Activated CD4-positive, alpha-beta memory T cell treated with anti-CD3 and anti-CD28 coated beads for 36 hours (primary cell): ENCODE results near the gene MAP6. TPM values are rescaled to one million over a fixed set of nuclear protein-coding genes. Genes with fewer than 3 reads are reported as not detected.

Experiments used
- CTCF ChIA-PET: fragments of 350-600 bp; sonication (Branson Sonifier 250); formaldehyde crosslinking; loops from one replicate; lab custom pipeline; 2021; ENCODE audit warnings: antibody characterized with exemption, inconsistent platforms; lab: Charles Lee
- POLR2A ChIA-PET: fragments of 350-600 bp; sonication (Branson Sonifier 250); formaldehyde crosslinking; loops from one replicate; lab custom pipeline; 2021; ENCODE audit warnings: antibody characterized with exemption; lab: Charles Lee
- DNase-seq: peaks from one replicate; pipeline ENCODE4 v3.0.0-alpha.2; 2020
- H3K27ac Mint-ChIP-seq: one replicate; pipeline ENCODE4 v1.8.0; 2021; ENCODE audit warnings: mixed read lengths
- H3K27me3 Mint-ChIP-seq: one replicate; pipeline ENCODE4 v1.8.0; 2021; ENCODE audit warnings: mixed read lengths
- H3K36me3 Mint-ChIP-seq: one replicate; pipeline ENCODE4 v1.8.0; 2021; ENCODE audit warnings: mixed read lengths
- H3K4me1 Mint-ChIP-seq: one replicate; pipeline ENCODE4 v1.8.0; 2021; ENCODE audit warnings: low read depth, mixed read lengths
- H3K4me3 Mint-ChIP-seq: one replicate; pipeline ENCODE4 v1.8.0; 2021; ENCODE audit warnings: mild to moderate bottlenecking, mixed read lengths
- H3K9me3 Mint-ChIP-seq: one replicate; pipeline ENCODE4 v1.8.0; 2021; ENCODE audit warnings: mixed read lengths
- intact Hi-C: fragments of 100-400 bp; cut with micrococcal nuclease; formaldehyde crosslinking; loops from one replicate; pipeline ENCODE4 v1.15.1; 2023
- total RNA-seq, 2 experiments: library from RNA; stranded (reverse); gene quantifications; one replicate each; pipeline ENCODE4 v1.2.3, GENCODE V29; 2021

MAP6 gene
- total RNA-seq, 2 experiments from 2014 or later = 0.05 TPM; not detected in 1

GRCh38 chr11:75642402-75643113 lies 26.3 kb downstream of the MAP6 start:
- intact Hi-C loops = no loop called here
- no peak overlapping the region for H3K4me3 Mint-ChIP-seq
- no peak for DNase-seq
- H3K4me1 Mint-ChIP-seq = no peaks in the 10 kb centered on the region
- H3K27me3 Mint-ChIP-seq = peaks cover 16% of the 10 kb centered on the region
- CTCF ChIA-PET = no interaction called here
- no peaks in the 10 kb centered on the region for H3K36me3 Mint-ChIP-seq
- H3K9me3 Mint-ChIP-seq = no peaks in the 10 kb centered on the region
- POLR2A ChIA-PET = no interaction called here
- no peak overlapping the region for H3K27ac Mint-ChIP-seq

GRCh38 chr11:75639762-75640181 lies 29.1 kb downstream of the MAP6 start:
- DNase-seq = no peak
- Mint-ChIP-seq H3K9me3 (no peaks in the 10 kb centered on the region), H3K27me3 (peaks cover 22% of the 10 kb centered on the region), H3K27ac (no peak overlapping the region), H3K36me3 (no peaks in the 10 kb centered on the region), H3K4me3 (no peak overlapping the region), H3K4me1 (no peaks in the 10 kb centered on the region)
- POLR2A ChIA-PET = no interaction called here
- CTCF ChIA-PET = no interaction called here
- intact Hi-C loops = no loop called here

- CTCF ChIA-PET = interaction anchor here (1.1 kb wide), 1 partner anchor 68 kb away, joined by 3 read pairs; no protein-coding TSS in a partner anchor
- intact Hi-C loops = no loop called here
- no peaks in the 10 kb centered on the region for H3K9me3 Mint-ChIP-seq
- no peak overlapping the region for H3K27ac Mint-ChIP-seq
- H3K4me3 Mint-ChIP-seq = no peak overlapping the region
- H3K27me3 Mint-ChIP-seq = peaks cover 29% of the 10 kb centered on the region
- no peaks in the 10 kb centered on the region for H3K36me3 Mint-ChIP-seq
- no peaks in the 10 kb centered on the region for H3K4me1 Mint-ChIP-seq
- POLR2A ChIA-PET = no interaction called here
- no peak for DNase-seq
Observed at GRCh38 chr11:75637998-75638397, 30.8 kb downstream of the MAP6 start.

- peaks cover 37% of the 10 kb centered on the region for H3K27me3 Mint-ChIP-seq
- intact Hi-C loops = no loop called here
- no peak overlapping the region for H3K27ac Mint-ChIP-seq
- POLR2A ChIA-PET = no interaction called here
- H3K4me1 Mint-ChIP-seq = no peaks in the 10 kb centered on the region
- H3K4me3 Mint-ChIP-seq = no peak overlapping the region
- no peak for DNase-seq
- CTCF ChIA-PET = interaction anchor here (0.6 to 1.3 kb wide), 2 partner anchors 35 to 71 kb away, joined by 3 to 4 read pairs; no protein-coding TSS in a partner anchor
- no peaks in the 10 kb centered on the region for H3K36me3 Mint-ChIP-seq
- no peaks in the 10 kb centered on the region for H3K9me3 Mint-ChIP-seq
Observed at GRCh38 chr11:75635066-75635862, 33.6 kb downstream of the MAP6 start.

DNA sequence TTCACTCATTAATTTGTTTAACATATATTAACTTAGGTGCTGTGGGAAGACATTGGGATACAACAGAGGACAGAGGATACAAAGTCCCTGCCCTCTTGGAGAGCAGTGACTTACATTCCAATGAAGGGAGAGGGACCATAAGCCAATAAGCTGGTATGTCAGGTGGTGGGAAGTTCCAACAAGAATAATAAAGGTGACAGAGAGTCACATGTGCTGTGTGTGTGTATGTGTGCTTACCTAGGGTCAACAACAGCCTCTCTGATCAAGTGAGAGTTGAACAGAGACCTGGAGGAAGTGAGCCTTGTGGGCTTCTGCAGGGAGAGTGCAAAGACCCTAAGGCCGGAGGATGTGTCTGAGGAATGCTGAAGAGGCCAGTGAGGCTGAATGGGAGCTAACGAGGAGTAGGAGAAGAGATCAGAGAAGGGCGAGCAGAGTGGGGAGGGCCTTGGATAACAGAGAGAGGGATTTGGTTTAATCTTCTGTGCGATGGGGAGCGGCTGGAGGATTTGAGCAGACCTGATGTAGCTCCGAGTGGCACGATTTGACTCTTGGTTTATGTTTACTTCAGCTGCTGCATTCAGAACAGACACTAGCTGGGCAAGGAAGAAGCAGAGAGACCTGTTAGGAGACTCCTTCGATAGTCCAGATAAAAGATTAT lies 35.3 kb downstream of the MAP6 start:
- intact Hi-C loops = no loop called here
- H3K36me3 Mint-ChIP-seq = no peaks in the 10 kb centered on the region
- H3K27me3 Mint-ChIP-seq = peaks cover 37% of the 10 kb centered on the region
- CTCF ChIA-PET = no interaction called here
- no peaks in the 10 kb centered on the region for H3K9me3 Mint-ChIP-seq
- POLR2A ChIA-PET = no interaction called here
- H3K27ac Mint-ChIP-seq = no peak overlapping the region
- no peak for DNase-seq
- H3K4me1 Mint-ChIP-seq = no peaks in the 10 kb centered on the region
- no peak overlapping the region for H3K4me3 Mint-ChIP-seq

- CTCF ChIA-PET = no interaction called here
- Mint-ChIP-seq H3K36me3 (no peaks in the 10 kb centered on the region), H3K9me3 (no peaks in the 10 kb centered on the region), H3K27ac (no peak overlapping the region), H3K4me3 (no peak overlapping the region), H3K4me1 (no peaks in the 10 kb centered on the region), H3K27me3 (peaks cover 34% of the 10 kb centered on the region)
- DNase-seq = no peak
- intact Hi-C loops = no loop called here
- POLR2A ChIA-PET = no interaction called here
Observed at GRCh38 chr11:75632962-75633361, 35.9 kb downstream of the MAP6 start.

GRCh38 chr11:75632450-75632849 lies 36.4 kb downstream of the MAP6 start:
- intact Hi-C loops = no loop called here
- Mint-ChIP-seq H3K27ac (no peak overlapping the region), H3K4me3 (no peak overlapping the region), H3K4me1 (no peaks in the 10 kb centered on the region), H3K36me3 (no peaks in the 10 kb centered on the region), H3K27me3 (peaks cover 36% of the 10 kb centered on the region), H3K9me3 (no peaks in the 10 kb centered on the region)
- POLR2A ChIA-PET = no interaction called here
- CTCF ChIA-PET = no interaction called here
- DNase-seq = no peak

- no peaks in the 10 kb centered on the region for H3K9me3 Mint-ChIP-seq
- POLR2A ChIA-PET = no interaction called here
Observed at GRCh38 chr11:75631086-75631730, 37.6 kb downstream of the MAP6 start.

GRCh38 chr11:75627906-75628668 lies 40.8 kb downstream of the MAP6 start:
- Mint-ChIP-seq H3K4me1 (no peaks in the 10 kb centered on the region), H3K27me3 (peaks cover 20% of the 10 kb centered on the region), H3K4me3 (no peak overlapping the region), H3K36me3 (no peaks in the 10 kb centered on the region), H3K9me3 (no peaks in the 10 kb centered on the region), H3K27ac (no peak overlapping the region)
- no peak for DNase-seq
- POLR2A ChIA-PET = no interaction called here
- CTCF ChIA-PET = interaction anchor here (1.1 to 1.3 kb wide), 2 partner anchors 20 to 30 kb away, joined by 3 read pairs; no protein-coding TSS in a partner anchor
- intact Hi-C loops = no loop called here

More at GRCh38 chr11:75631086-75631730, 37.6 kb downstream of the MAP6 start:
- no peak overlapping the region for H3K27ac Mint-ChIP-seq
- CTCF ChIA-PET = no interaction called here
- no peaks in the 10 kb centered on the region for H3K4me1 Mint-ChIP-seq
- H3K4me3 Mint-ChIP-seq = no peak overlapping the region
- H3K27me3 Mint-ChIP-seq = peaks cover 31% of the 10 kb centered on the region
- no peak for DNase-seq
- H3K36me3 Mint-ChIP-seq = no peaks in the 10 kb centered on the region
- intact Hi-C loops = no loop called here

GRCh38 chr11:75626889-75627529 lies 41.8 kb downstream of the MAP6 start:
- no peaks in the 10 kb centered on the region for H3K9me3 Mint-ChIP-seq
- DNase-seq = no peak
- POLR2A ChIA-PET = no interaction called here
- H3K4me1 Mint-ChIP-seq = no peaks in the 10 kb centered on the region
- H3K27me3 Mint-ChIP-seq = peaks cover 14% of the 10 kb centered on the region
- H3K36me3 Mint-ChIP-seq = no peaks in the 10 kb centered on the region
- CTCF ChIA-PET = interaction anchor here (1.1 kb wide), 1 partner anchor 29 kb away, joined by 3 read pairs; no protein-coding TSS in a partner anchor
- no peak overlapping the region for H3K4me3 Mint-ChIP-seq
- no peak overlapping the region for H3K27ac Mint-ChIP-seq
- intact Hi-C loops = no loop called here
